Stromal cell of bone marrow (primary cell): ENCODE measurements around the gene SLC13A2.
A peak's percentile ranks its signal among the peaks of the same experiment; 100 is the strongest.

Experiments
- DNase-seq: peaks from one replicate; pipeline ENCODE4 v3.0.0-alpha.2; 2012; ENCODE audit warnings: low read depth

SLC13A2 gene

DNA sequence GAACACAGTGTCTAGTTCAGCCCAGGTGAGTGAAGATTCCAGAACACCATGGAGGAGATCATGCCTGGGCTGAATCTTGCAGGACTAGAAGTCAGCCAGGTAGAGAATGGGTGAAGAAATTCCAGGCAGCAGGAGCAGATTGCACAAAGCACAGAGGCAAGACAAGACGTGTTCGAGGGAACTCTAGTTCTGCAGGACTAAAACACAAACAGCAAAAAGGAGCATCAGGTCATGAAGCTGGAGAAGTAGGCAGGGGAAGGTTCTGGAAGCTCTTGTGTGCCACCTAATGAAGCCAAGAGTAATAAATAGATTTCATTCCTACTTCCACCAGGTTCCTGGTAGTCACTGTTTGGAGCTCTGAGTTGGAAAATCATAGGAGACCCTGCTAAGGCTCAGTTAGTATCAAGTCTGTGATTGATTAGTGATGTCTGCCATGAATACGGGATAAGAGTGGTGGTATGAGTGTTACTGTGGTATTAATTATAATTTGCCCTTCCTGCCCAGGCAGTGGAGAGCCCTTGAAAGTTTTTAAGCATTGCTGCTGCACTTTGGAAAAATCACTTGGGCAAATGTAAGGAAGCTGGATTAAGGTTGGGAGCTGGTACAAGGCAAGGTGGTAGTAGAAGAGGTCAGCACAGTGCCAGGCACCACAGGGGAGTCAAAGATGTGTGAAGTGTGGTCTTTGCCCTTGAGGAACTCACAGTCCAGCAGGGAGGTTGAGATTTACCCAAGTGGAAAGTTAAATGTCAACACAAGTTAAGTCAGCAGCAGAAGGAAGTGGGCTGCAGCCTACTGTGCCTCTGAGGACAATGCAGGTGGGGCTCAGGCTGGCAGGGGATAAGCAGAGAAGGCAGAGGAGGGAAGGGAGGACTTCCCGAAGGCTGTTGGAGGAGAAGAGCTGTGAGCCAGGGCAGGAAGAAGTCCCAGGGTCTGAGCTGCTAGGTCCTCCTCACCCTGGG is 19.2 kb downstream of the SLC13A2 start:
- no peak for DNase-seq

GRCh38 chr17:28493460-28493859 is 20.0 kb downstream of the SLC13A2 start:
- DNase-seq, result peak; percentile 24

GRCh38 chr17:28494445-28495188 is 21.2 kb downstream of the SLC13A2 start:
- no peak for DNase-seq

- no peak for DNase-seq
Observed at GRCh38 chr17:28495635-28496034, 22.2 kb downstream of the SLC13A2 start.

DNA sequence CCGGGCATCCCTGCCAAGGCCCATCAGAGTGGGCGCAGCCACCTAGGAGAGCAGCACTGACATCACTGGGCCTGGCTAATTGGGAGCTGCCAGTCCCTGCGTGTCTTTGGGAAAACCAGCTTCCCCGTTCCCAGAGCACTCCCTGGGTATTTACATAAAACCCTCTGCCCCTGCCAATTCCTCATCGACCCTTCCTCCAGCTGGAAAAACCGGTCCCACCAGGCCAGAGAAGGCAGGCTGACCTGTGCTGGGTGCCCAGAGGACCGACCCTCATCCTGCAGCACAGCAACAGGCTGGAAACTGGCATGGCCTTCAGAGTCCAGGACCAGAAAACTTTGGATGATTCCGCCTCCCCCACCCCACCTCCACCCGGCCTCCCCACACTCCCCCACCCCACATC is 24.5 kb downstream of the SLC13A2 start:
- DNase-seq, result no peak

DNA sequence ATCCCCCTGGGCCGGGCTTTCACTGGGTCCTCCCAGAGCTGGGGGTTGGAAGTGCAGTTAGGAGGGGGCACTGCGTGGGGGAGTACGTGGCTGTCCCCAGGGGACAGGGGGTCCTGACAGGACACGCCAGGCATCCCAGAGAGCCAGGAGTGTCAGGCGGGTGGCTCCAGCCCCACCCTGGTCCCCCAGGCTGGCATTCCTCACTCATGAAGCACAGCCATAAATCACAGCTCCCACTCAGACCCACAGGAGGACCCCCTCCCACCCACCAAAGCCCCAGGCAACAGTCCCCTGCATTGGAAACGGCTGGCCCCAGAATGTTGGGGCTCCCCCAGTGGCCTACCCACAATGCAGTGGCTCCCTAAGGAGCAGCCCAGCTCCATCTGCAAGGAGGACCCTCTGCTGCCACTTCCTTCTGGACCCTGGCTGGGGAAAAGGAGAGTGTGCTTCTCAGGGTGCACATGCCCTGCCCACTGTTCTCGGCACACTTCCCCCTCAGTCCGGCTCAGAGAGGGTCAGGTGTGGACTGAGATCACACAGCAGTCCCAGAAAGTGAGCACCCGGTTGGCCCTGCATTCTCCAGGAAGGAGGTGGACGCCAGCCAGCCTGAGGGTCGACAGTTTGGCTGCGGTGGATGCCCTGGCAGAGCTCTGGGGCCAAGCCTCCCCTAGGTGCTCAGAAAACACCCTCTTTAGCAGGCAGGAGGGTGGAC is 25.4 kb downstream of the SLC13A2 start:
- DNase-seq, result no peak

DNA sequence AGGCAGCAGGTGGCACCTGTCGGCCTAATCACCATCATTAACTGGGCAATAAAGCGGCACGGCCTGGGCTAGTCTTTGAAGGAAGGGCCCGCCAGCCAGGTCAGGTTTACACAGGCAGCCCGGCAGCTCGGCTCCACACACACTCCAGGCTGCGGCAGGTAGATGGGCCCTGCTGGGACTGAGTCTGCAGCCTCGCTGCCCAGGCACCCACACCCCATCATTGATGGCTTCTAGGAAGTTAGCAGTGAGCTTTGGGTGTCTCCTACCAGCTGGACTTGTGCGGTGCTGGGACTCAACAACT is 25.9 kb downstream of the SLC13A2 start:
- DNase-seq, result no peak

GRCh38 chr17:28499684-28500357 is 26.4 kb downstream of the SLC13A2 start:
- no peak for DNase-seq

GRCh38 chr17:28500712-28501379 is 27.4 kb downstream of the SLC13A2 start:
- DNase-seq, result no peak

GRCh38 chr17:28501421-28502284 is 28.2 kb downstream of the SLC13A2 start:
- DNase-seq, result no peak

DNA sequence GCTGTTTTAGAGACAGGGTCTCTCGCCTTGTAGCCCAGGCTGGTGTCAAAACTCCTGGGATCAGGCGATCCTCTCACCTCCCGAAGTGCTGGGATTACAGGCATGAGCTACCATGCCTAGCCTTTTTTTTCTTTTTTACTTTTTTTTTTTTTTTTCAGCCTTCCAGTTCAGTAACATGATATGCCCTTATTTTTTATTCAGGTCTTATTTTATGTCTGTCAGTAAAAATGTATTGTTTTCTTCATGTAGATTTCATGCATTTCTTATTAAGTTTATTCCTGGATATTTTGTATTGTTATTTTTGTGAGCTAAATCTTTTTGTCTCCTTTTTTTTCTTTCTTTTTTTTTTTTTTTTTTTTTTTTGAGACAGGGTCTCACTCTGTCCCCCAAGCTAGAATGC is 30.0 kb downstream of the SLC13A2 start:
- no peak for DNase-seq

GRCh38 chr17:28505986-28506665 is 32.7 kb downstream of the SLC13A2 start, which contains the start of gene FOXN1:
Gene FOXN1, plus strand, starts transcription at chr17:28506348. Its CDS starts 17,622 bp downstream, at chr17:28523970.
- no peak for DNase-seq

DNA sequence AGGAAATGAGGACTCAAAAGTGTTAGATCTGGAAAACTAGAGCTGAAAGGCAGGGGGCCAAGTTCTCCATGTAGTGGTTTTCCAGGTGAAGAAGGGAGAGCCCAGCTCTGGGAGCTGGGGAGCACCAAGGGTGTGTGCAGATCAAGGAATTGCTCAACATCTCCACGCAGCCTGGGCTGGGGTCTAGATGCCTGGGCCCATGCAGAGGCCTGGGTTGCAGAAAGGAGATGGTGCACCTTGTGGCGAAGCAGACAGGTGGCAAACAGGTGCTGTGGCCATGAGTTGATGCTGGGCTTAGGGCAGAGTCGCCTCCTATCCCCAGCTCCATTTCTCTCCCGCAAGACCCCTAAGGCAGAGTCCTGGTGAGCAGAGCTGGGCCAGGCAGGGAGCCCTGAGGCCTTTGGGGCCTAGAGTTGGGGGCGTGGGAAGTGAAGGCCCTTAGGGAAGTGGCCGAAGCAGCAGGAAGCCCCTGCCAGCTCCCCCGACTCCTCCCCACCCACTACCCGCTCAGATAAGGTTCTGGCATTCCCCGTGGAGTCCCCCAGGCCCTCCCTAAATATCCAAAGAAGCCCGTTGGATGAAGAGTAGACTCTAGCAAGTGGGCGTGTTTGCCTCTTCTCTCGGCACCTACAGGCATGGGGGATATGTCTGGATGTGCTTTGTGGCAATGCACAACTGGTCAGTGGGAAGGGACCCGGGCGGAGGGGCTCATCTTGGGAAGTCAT is 33.5 kb downstream of the SLC13A2 start:
- DNase-seq, result no peak

- no peak for DNase-seq
Observed at GRCh38 chr17:28507567-28508203, 34.2 kb downstream of the SLC13A2 start.

- no peak for DNase-seq
Observed at GRCh38 chr17:28508211-28508724, 34.8 kb downstream of the SLC13A2 start.

DNA sequence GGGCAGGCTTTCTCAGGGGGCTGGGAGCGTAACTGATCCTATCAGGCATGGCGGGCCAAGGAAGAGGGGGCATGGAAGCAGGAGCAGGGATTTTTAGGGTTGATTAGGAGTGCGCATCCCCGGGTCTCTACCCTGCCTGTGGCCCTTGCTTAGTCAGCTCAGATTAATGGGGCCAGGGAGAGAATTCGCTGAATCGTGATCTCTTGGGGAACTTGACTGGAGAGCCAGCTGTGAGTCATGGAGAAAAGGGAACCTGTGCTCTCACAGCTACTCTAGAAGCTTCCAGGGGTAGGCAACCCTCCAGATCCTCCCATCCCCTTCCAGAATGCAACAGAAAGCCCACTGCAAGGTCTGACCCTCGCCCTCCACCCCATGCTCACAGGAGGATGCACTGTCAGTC is 36.3 kb downstream of the SLC13A2 start:
- peak; percentile 26 for DNase-seq

GRCh38 chr17:28511858-28512461 is 38.5 kb downstream of the SLC13A2 start:
- DNase-seq, result no peak

DNA sequence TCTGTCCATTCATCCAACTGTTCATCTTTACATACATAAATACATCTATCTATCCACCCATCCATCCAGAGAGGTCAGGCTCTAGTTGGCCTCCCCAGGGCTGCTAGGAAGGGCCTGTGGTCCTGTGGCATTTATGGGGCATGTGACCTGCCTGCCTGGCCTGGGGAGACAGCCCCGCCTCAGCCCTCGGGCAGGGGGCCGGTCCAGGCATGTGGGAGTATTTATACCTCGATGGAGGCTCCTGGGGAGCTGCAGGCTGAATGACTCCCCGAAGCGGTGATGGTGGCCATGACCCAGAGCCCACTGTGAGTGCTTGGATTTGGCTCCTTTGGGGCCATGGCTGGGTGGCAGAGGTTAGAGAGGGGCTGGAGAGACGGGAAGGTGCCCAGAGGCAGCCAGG is 40.0 kb downstream of the SLC13A2 start:
- no peak for DNase-seq
